ENCODE data around the gene SLC17A5. TPM values are rescaled to one million over a fixed set of nuclear protein-coding genes. Genes with fewer than 3 reads are reported as not detected.

Gene SLC17A5
- total and polyA plus RNA-seq, 9 of the 15 experiments (the other 6 are each of a cell fraction or from before 2014, with no cell fraction given): 1.3 to 7.2 (median 3.4) TPM

DNA sequence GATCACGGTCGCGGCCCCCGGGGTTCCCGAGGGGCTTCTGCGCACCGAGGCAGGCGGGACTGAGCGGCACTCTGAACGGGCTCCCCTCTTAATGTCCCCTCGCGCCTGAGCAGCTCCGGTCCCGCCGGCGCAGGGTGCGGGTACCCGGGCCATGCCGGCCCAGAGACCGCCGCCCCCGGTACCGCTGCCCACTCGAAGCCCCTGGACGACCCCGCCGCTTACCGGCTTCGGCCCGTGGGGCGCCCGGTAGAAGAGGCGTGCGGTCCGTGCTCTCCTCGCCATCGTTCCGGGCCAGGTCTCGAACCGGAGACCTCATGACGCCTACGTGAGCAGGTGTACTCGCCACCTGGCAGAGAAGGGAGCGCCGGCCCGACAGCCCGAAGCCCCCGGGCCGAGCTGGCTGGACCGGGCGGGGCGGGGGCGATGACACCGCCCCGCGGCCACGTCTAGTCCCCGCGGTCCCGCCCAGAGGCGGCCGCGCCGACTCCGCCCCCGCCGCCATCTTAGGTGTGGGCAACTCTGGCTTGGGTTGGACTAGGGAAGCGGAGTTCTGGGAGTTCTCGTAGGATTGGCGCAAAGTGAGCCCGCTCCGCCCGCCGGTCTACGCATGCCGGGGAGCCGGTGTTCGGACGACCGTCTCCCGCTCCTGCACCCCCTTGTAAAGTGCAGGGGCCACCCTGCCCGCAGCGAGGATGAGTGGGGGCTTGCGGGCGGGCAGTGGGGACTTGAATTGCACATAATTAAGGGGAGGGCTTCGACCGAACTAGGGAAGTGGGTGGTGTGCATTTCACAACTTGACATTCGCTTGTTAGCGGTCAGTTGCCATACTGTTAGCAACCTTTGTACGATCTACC, at the start of gene SLC17A5 (continued):
- TF ChIP-seq GTF2A2 (tag; IDR thresholded peaks at IDR 0.05) (no peak), EGR1 (conservative IDR thresholded peaks at IDR 0.05) (peak; percentile 54), TEAD2 (tag; IDR thresholded peaks at IDR 0.05) (no peak), ZNF583 (CRISPR knock-in tag; IDR thresholded peaks at IDR 0.05) (no peak), DNMT1 (IDR thresholded peaks at IDR 0.05) (no peak), ZMIZ1 (IDR thresholded peaks at IDR 0.05; ENCODE audit: low read depth in 2 of 2, low read length in 2 of 2) (no peak), ZFX (CRISPR knock-in tag; IDR thresholded peaks at IDR 0.05) (peak; percentile 72), ZNF121 (CRISPR knock-in tag; conservative IDR thresholded peaks at IDR 0.05) (no peak), RUNX1 (IDR thresholded peaks at IDR 0.05; ENCODE audit: low read depth) (no peak), SUPT5H (IDR thresholded peaks at IDR 0.05) (peak; percentile 83), MGA (IDR thresholded peaks at IDR 0.05) (peak; percentile 97)
- TF ChIP-seq, protein P1, sequence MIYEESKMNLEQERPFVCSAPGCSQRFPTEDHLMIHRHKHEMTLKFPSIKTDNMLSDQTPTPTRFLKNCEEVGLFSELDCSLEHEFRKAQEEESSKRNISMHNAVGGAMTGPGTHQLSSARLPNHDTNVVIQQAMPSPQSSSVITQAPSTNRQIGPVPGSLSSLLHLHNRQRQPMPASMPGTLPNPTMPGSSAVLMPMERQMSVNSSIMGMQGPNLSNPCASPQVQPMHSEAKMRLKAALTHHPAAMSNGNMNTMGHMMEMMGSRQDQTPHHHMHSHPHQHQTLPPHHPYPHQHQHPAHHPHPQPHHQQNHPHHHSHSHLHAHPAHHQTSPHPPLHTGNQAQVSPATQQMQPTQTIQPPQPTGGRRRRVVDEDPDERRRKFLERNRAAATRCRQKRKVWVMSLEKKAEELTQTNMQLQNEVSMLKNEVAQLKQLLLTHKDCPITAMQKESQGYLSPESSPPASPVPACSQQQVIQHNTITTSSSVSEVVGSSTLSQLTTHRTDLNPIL (CRISPR knock-in tag; IDR thresholded peaks at IDR 0.05): no peak

Data from K562 (cell line).